Measurements from ENCODE around the gene PNKD.

Gene PNKD

GRCh38 chr2:218340656-218341055, 70.3 kb downstream of the PNKD start:
- no peaks in the 10 kb centered on the region for H3K9me3 ChIP-seq (ENCODE audit: control insufficient read depth in 2 of 2, low read length in 2 of 2)
- H3K27me3 ChIP-seq (ENCODE audit: control insufficient read depth in 2 of 2, insufficient read depth in 2 of 2, low read length in 2 of 2), result no peaks in the 10 kb centered on the region
- no peak overlapping the region for H3K27ac ChIP-seq (ENCODE audit: low read depth in 2 of 2, low read length in 2 of 2)
- H3K4me1 ChIP-seq (ENCODE audit: control insufficient read depth in 2 of 2, insufficient read depth in 2 of 2, low read length in 2 of 2), result no peaks in the 10 kb centered on the region
- H3K4me3 ChIP-seq (ENCODE audit: low read length in 2 of 2), result no peak overlapping the region
- peaks cover 0 to 4% of the 10 kb centered on the region in 2 donors for H3K36me3 ChIP-seq (ENCODE audit: control insufficient read depth in 2 of 2, insufficient read depth in 2 of 2, low read length in 2 of 2)
- no peak overlapping the region for H3K9ac ChIP-seq (ENCODE audit: low read depth in 1 of 2, low read length in 2 of 2)

GRCh38 chr2:218341381-218341780, 71.1 kb downstream of the PNKD start:
- H3K4me1 ChIP-seq (ENCODE audit: control insufficient read depth in 2 of 2, insufficient read depth in 2 of 2, low read length in 2 of 2), result no peaks in the 10 kb centered on the region
- H3K9ac ChIP-seq (ENCODE audit: low read depth in 1 of 2, low read length in 2 of 2), result no peak overlapping the region
- no peak overlapping the region for H3K27ac ChIP-seq (ENCODE audit: low read depth in 2 of 2, low read length in 2 of 2)
- no peak overlapping the region for H3K4me3 ChIP-seq (ENCODE audit: low read length in 2 of 2)
- peaks cover 0 to 4% of the 10 kb centered on the region in 2 donors for H3K36me3 ChIP-seq (ENCODE audit: control insufficient read depth in 2 of 2, insufficient read depth in 2 of 2, low read length in 2 of 2)
- H3K9me3 ChIP-seq (ENCODE audit: control insufficient read depth in 2 of 2, low read length in 2 of 2), result no peaks in the 10 kb centered on the region
- no peaks in the 10 kb centered on the region for H3K27me3 ChIP-seq (ENCODE audit: control insufficient read depth in 2 of 2, insufficient read depth in 2 of 2, low read length in 2 of 2)

GRCh38 chr2:218342837-218343236, 72.5 kb downstream of the PNKD start:
- Histone ChIP-seq H3K36me3 (ENCODE audit: control insufficient read depth in 2 of 2, insufficient read depth in 2 of 2, low read length in 2 of 2) (peaks cover 0 to 4% of the 10 kb centered on the region in 2 donors), H3K27ac (ENCODE audit: low read depth in 2 of 2, low read length in 2 of 2) (no peak overlapping the region), H3K9ac (ENCODE audit: low read depth in 1 of 2, low read length in 2 of 2) (no peak overlapping the region)

GRCh38 chr2:218343591-218343990, 73.3 kb downstream of the PNKD start:
- peaks cover 0 to 4% of the 10 kb centered on the region in 2 donors for H3K36me3 ChIP-seq (ENCODE audit: control insufficient read depth in 2 of 2, insufficient read depth in 2 of 2, low read length in 2 of 2)
- H3K4me1 ChIP-seq (ENCODE audit: control insufficient read depth in 2 of 2, insufficient read depth in 2 of 2, low read length in 2 of 2), result no peaks in the 10 kb centered on the region
- H3K4me3 ChIP-seq (ENCODE audit: low read length in 2 of 2), result no peak overlapping the region
- H3K9ac ChIP-seq (ENCODE audit: low read depth in 1 of 2, low read length in 2 of 2), result no peak overlapping the region
- H3K27ac ChIP-seq (ENCODE audit: low read depth in 2 of 2, low read length in 2 of 2), result no peak overlapping the region
- H3K27me3 ChIP-seq (ENCODE audit: control insufficient read depth in 2 of 2, insufficient read depth in 2 of 2, low read length in 2 of 2), result no peaks in the 10 kb centered on the region
- H3K9me3 ChIP-seq (ENCODE audit: control insufficient read depth in 2 of 2, low read length in 2 of 2), result no peaks in the 10 kb centered on the region

More at GRCh38 chr2:218342837-218343236, 72.5 kb downstream of the PNKD start:
- Histone ChIP-seq H3K4me1 (ENCODE audit: control insufficient read depth in 2 of 2, insufficient read depth in 2 of 2, low read length in 2 of 2) (no peaks in the 10 kb centered on the region), H3K27me3 (ENCODE audit: control insufficient read depth in 2 of 2, insufficient read depth in 2 of 2, low read length in 2 of 2) (no peaks in the 10 kb centered on the region), H3K9me3 (ENCODE audit: control insufficient read depth in 2 of 2, low read length in 2 of 2) (no peaks in the 10 kb centered on the region), H3K4me3 (ENCODE audit: low read length in 2 of 2) (no peak overlapping the region)

- Histone ChIP-seq H3K36me3 (ENCODE audit: control insufficient read depth in 2 of 2, insufficient read depth in 2 of 2, low read length in 2 of 2) (peaks cover 0 to 4% of the 10 kb centered on the region in 2 donors), H3K27me3 (ENCODE audit: control insufficient read depth in 2 of 2, insufficient read depth in 2 of 2, low read length in 2 of 2) (no peaks in the 10 kb centered on the region), H3K4me3 (ENCODE audit: low read length in 2 of 2) (no peak overlapping the region), H3K9ac (ENCODE audit: low read depth in 1 of 2, low read length in 2 of 2) (no peak overlapping the region), H3K9me3 (ENCODE audit: control insufficient read depth in 2 of 2, low read length in 2 of 2) (no peaks in the 10 kb centered on the region), H3K4me1 (ENCODE audit: control insufficient read depth in 2 of 2, insufficient read depth in 2 of 2, low read length in 2 of 2) (no peaks in the 10 kb centered on the region), H3K27ac (ENCODE audit: low read depth in 2 of 2, low read length in 2 of 2) (no peak overlapping the region)
Observed at GRCh38 chr2:218344090-218344754, 73.9 kb downstream of the PNKD start.

- H3K27me3 ChIP-seq (ENCODE audit: control insufficient read depth in 2 of 2, insufficient read depth in 2 of 2, low read length in 2 of 2), result no peaks in the 10 kb centered on the region
- no peak overlapping the region for H3K9ac ChIP-seq (ENCODE audit: low read depth in 1 of 2, low read length in 2 of 2)
- H3K36me3 ChIP-seq (ENCODE audit: control insufficient read depth in 2 of 2, insufficient read depth in 2 of 2, low read length in 2 of 2), result peaks cover 0 to 4% of the 10 kb centered on the region in 2 donors
- no peaks in the 10 kb centered on the region for H3K9me3 ChIP-seq (ENCODE audit: control insufficient read depth in 2 of 2, low read length in 2 of 2)
- no peak overlapping the region for H3K4me3 ChIP-seq (ENCODE audit: low read length in 2 of 2)
- H3K27ac ChIP-seq (ENCODE audit: low read depth in 2 of 2, low read length in 2 of 2), result no peak overlapping the region
- no peaks in the 10 kb centered on the region for H3K4me1 ChIP-seq (ENCODE audit: control insufficient read depth in 2 of 2, insufficient read depth in 2 of 2, low read length in 2 of 2)
Observed at GRCh38 chr2:218344755-218345417, 74.6 kb downstream of the PNKD start.

GRCh38 chr2:218345491-218346236, 75.3 kb downstream of the PNKD start:
- peaks cover 0 to 4% of the 10 kb centered on the region in 2 donors for H3K36me3 ChIP-seq (ENCODE audit: control insufficient read depth in 2 of 2, insufficient read depth in 2 of 2, low read length in 2 of 2)
- H3K27ac ChIP-seq (ENCODE audit: low read depth in 2 of 2, low read length in 2 of 2), result no peak overlapping the region
- no peaks in the 10 kb centered on the region for H3K27me3 ChIP-seq (ENCODE audit: control insufficient read depth in 2 of 2, insufficient read depth in 2 of 2, low read length in 2 of 2)
- no peak overlapping the region for H3K4me3 ChIP-seq (ENCODE audit: low read length in 2 of 2)
- H3K9ac ChIP-seq (ENCODE audit: low read depth in 1 of 2, low read length in 2 of 2), result no peak overlapping the region
- no peaks in the 10 kb centered on the region for H3K9me3 ChIP-seq (ENCODE audit: control insufficient read depth in 2 of 2, low read length in 2 of 2)
- no peaks in the 10 kb centered on the region for H3K4me1 ChIP-seq (ENCODE audit: control insufficient read depth in 2 of 2, insufficient read depth in 2 of 2, low read length in 2 of 2)

- Histone ChIP-seq H3K4me1 (ENCODE audit: control insufficient read depth in 2 of 2, insufficient read depth in 2 of 2, low read length in 2 of 2) (no peaks in the 10 kb centered on the region), H3K27ac (ENCODE audit: low read depth in 2 of 2, low read length in 2 of 2) (no peak overlapping the region), H3K9ac (ENCODE audit: low read depth in 1 of 2, low read length in 2 of 2) (no peak overlapping the region), H3K9me3 (ENCODE audit: control insufficient read depth in 2 of 2, low read length in 2 of 2) (peaks cover 0 to 4% of the 10 kb centered on the region in 2 donors), H3K4me3 (ENCODE audit: low read length in 2 of 2) (no peak overlapping the region), H3K27me3 (ENCODE audit: control insufficient read depth in 2 of 2, insufficient read depth in 2 of 2, low read length in 2 of 2) (no peaks in the 10 kb centered on the region), H3K36me3 (ENCODE audit: control insufficient read depth in 2 of 2, insufficient read depth in 2 of 2, low read length in 2 of 2) (peaks cover 0 to 4% of the 10 kb centered on the region in 2 donors)
Observed at GRCh38 chr2:218347172-218347571, 76.9 kb downstream of the PNKD start.

GRCh38 chr2:218354045-218354444, 83.7 kb downstream of the PNKD start:
- H3K36me3 ChIP-seq (ENCODE audit: control insufficient read depth in 2 of 2, insufficient read depth in 2 of 2, low read length in 2 of 2), result no peaks in the 10 kb centered on the region
- H3K27ac ChIP-seq (ENCODE audit: low read depth in 2 of 2, low read length in 2 of 2), result no peak overlapping the region
- H3K4me3 ChIP-seq (ENCODE audit: low read length in 2 of 2), result no peak overlapping the region

GRCh38 chr2:218354850-218355443, 84.6 kb downstream of the PNKD start:
- Histone ChIP-seq H3K4me3 (ENCODE audit: low read length in 2 of 2) (no peak overlapping the region), H3K9me3 (ENCODE audit: control insufficient read depth in 2 of 2, low read length in 2 of 2) (peaks cover 0 to 4% of the 10 kb centered on the region in 2 donors), H3K36me3 (ENCODE audit: control insufficient read depth in 2 of 2, insufficient read depth in 2 of 2, low read length in 2 of 2) (no peaks in the 10 kb centered on the region), H3K27me3 (ENCODE audit: control insufficient read depth in 2 of 2, insufficient read depth in 2 of 2, low read length in 2 of 2) (no peaks in the 10 kb centered on the region), H3K9ac (ENCODE audit: low read depth in 1 of 2, low read length in 2 of 2) (no peak overlapping the region), H3K4me1 (ENCODE audit: control insufficient read depth in 2 of 2, insufficient read depth in 2 of 2, low read length in 2 of 2) (no peaks in the 10 kb centered on the region), H3K27ac (ENCODE audit: low read depth in 2 of 2, low read length in 2 of 2) (no peak overlapping the region)

More at GRCh38 chr2:218354045-218354444, 83.7 kb downstream of the PNKD start:
- Histone ChIP-seq H3K27me3 (ENCODE audit: control insufficient read depth in 2 of 2, insufficient read depth in 2 of 2, low read length in 2 of 2) (no peaks in the 10 kb centered on the region), H3K9ac (ENCODE audit: low read depth in 1 of 2, low read length in 2 of 2) (no peak overlapping the region), H3K4me1 (ENCODE audit: control insufficient read depth in 2 of 2, insufficient read depth in 2 of 2, low read length in 2 of 2) (no peaks in the 10 kb centered on the region), H3K9me3 (ENCODE audit: control insufficient read depth in 2 of 2, low read length in 2 of 2) (peaks cover 0 to 4% of the 10 kb centered on the region in 2 donors)

Measured in mucosa of rectum (tissue), 2 donors.